Measurements from ENCODE around the gene LTBP1.

The LTBP1 gene

GRCh38 chr2:33071591-33071990, 124.8 kb downstream of the LTBP1 start:
- no peak for DNase-seq (ENCODE audit: low read depth in 1 of 2, low spot score in 1 of 2)

- no peak for DNase-seq (ENCODE audit: low read depth in 1 of 2, low spot score in 1 of 2)
Measured at GRCh38 chr2:33072614-33073013, 125.9 kb downstream of the LTBP1 start.

DNA sequence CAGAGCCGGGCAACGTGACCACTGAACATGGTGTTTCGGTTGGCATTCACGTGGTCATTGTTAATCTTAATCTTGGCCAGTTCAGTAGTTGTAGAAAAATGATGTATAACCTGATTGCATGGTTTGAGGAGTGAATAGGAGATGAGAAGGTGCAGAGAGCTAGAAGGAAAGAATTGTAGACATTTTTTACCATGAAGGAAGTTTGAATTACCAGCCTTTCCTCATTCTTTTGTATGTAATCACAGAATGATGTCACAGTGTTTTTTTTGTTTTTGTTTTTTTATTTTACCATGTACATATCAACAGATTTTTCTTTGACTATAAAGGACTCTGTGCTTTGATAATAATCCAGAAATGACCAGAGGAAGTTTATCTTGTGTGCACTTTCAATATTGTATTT, 126.3 kb downstream of the LTBP1 start:
- DNase-seq (ENCODE audit: low read depth in 1 of 2, low spot score in 1 of 2): no peak

DNA sequence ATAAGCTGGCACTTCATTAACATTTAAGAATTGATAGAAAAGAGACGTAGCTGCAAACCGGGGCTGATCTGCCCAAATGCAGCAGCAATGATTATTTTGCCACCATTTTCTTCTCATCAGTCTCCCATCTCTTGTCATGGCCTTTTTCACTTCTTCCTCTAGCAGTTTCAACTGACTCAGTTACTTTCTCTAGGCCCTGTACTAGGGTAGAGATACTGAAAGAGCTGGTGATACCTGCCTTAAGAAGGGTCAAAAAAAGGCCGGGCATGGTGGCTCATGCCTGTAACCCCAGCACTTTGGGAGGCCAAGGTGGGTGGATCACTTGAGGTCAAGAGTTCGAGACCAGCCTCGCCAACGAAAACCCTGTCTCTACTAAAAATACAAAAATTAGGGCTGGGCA, 127.4 kb downstream of the LTBP1 start:
- DNase-seq (ENCODE audit: low read depth in 1 of 2, low spot score in 1 of 2): no peak

- DNase-seq (ENCODE audit: low read depth in 1 of 2, low spot score in 1 of 2): no peak
Measured at GRCh38 chr2:33077311-33077710, 130.6 kb downstream of the LTBP1 start.

DNA sequence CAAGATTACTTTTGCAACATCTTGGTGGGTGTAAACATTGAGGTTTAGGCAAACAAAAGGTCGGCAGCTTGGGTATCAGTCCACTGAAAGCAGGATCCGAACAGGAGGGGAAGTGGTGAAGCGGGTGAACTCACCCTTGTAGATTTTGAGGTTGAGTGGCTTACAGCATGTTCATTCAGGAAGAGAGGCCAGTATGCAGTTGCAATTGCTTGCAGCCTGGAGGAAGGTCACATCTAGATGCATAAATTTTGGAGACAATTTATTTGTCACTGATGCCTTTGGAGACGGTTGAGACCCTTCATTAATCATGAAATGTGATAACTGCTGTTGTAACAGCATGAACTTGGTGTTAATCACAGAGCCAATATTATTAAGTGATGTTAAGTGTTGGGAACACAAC, 131.1 kb downstream of the LTBP1 start:
- DNase-seq (ENCODE audit: low read depth in 1 of 2, low spot score in 1 of 2): no peak

GRCh38 chr2:33081691-33082090, 134.9 kb downstream of the LTBP1 start:
- DNase-seq (ENCODE audit: low read depth in 1 of 2, low spot score in 1 of 2): no peak

GRCh38 chr2:33083699-33084387, 137.1 kb downstream of the LTBP1 start:
- DNase-seq (ENCODE audit: low read depth in 1 of 2, low spot score in 1 of 2): no peak

DNA sequence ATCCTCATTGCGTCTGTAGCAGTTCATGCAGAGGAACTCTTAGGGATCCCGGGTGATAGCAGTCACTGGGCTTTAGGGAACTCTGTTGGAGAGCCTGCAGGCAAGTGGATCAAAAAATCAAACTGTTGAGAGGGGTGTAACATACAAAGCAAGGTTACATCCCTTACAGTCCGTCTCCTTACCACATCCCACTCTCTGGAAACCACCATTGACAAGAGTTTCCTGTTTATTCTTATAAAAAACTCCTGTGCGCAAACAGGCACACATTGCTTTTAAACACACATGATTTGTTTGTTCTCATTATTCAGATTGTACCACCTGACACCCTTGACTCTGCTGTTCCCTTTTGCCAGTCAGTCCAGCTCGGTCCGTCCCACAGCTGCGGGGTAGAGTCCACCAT, 137.7 kb downstream of the LTBP1 start:
- DNase-seq (ENCODE audit: low read depth in 1 of 2, low spot score in 1 of 2): no peak

DNA sequence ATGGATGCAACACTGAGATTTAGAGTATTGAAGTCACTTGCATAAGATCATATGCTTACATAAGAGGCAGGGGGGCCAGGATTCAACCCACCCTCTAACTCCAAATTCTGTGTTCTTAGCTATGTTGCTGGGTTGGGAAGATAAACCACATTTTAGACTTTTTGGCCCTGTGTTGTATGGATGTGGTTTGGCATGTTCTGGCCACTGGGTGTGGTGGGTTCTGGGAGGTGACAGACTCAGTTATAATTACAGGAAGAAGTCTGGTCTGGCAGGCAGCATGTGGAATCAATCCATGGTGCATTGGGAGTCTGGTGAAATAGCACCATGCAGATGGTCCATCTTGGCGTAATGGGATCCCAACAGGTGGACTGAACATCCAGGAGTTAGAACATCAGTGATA, 138.9 kb downstream of the LTBP1 start:
- DNase-seq (ENCODE audit: low read depth in 1 of 2, low spot score in 1 of 2): no peak

- DNase-seq (ENCODE audit: low read depth in 1 of 2, low spot score in 1 of 2): no peak
Measured at GRCh38 chr2:33086400-33087015, 139.8 kb downstream of the LTBP1 start.

DNA sequence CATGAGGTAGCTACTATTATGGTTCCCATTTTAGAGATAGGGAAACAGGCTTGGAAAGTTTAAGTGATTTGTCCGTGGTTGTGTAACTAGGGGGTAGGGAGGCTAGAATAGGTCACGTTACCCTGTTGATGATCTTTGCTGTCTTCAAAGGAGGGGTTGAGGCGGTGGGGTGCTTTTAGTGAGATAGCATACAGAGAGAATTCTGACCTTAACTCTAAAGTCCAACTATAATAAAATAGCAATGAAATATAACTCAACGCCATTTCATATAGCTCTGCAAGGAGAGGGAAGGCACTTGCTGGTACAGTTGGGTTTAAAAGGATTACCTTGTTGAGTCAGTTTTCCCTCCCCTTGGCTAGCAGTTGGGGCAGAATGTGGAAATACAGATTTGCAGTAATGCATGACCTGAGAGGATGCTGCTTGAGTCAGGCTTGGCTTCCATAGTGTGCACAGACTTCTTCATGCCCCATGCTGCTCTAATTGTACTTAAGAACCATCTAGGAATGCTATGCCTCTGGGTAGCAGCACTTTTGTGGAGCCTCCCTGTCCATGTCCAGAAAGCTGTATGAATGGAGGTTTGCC, 143.9 kb downstream of the LTBP1 start:
- no peak for DNase-seq (ENCODE audit: low read depth in 1 of 2, low spot score in 1 of 2)

DNA sequence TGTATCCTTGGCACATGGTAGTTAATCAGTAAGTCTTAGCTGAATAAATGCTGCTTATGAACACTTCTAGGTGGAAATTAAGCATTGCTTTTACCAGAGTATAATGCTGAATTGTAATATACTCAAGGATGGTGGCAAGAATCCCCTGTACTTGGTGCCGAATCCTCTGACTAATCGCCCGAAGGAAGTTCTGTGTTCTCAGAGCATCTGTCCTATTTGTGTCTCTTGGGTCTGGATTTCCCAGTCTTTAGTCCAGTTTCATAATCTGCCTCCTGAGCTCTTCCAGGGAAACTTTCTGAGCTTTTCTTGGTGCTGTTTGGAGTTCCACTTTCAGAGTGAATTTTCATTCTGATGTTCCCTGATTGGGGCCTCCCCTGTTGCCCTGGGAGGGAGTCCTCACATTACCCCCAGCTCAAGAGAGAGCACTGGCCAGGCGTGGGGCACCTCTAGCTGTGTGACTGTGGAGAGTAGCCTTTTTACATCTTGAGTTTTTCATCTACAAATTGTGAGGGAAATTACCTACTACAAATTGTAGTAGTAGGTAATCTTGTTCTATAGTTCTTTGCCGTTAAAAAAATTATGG, 144.9 kb downstream of the LTBP1 start:
- no peak for DNase-seq (ENCODE audit: low read depth in 1 of 2, low spot score in 1 of 2)

DNA sequence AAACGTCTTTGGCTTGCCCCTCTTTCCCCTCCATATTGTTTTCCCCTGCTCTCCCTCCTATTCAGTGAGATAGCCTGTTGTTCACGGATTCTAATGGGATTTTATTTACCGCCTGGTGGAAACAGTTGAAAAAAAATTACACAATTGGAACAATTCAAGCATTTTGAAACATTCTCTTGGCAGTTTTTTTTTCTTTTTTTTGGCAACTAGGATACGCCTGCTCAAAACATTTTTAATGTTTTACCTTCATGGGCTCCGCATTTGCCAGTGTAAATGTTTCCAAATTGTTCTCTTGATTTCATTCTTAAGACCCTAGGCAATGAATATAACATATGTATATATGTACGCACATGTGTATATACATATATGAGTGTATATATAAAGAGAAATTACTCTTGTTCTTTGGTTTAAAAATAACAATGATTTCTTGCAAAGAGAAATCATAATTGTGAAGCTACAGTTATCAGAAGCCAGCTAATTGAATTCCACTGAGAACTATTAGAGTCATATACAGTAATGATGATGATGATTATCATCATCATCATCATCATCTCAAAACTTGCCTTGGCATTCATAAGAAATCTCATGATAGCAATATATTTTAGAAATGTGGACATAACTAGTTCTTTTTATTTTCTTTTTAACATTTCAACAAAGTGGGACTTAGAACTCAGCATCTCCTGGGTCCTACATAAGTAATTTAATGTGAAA, 146.7 kb downstream of the LTBP1 start:
- DNase-seq (ENCODE audit: low read depth in 1 of 2, low spot score in 1 of 2): no peak

- no peak for DNase-seq (ENCODE audit: low read depth in 1 of 2, low spot score in 1 of 2)
Measured at GRCh38 chr2:33094303-33094702, 147.6 kb downstream of the LTBP1 start.

GRCh38 chr2:33099989-33100388, 153.2 kb downstream of the LTBP1 start:
- no peak for DNase-seq (ENCODE audit: low read depth in 1 of 2, low spot score in 1 of 2)

DNA sequence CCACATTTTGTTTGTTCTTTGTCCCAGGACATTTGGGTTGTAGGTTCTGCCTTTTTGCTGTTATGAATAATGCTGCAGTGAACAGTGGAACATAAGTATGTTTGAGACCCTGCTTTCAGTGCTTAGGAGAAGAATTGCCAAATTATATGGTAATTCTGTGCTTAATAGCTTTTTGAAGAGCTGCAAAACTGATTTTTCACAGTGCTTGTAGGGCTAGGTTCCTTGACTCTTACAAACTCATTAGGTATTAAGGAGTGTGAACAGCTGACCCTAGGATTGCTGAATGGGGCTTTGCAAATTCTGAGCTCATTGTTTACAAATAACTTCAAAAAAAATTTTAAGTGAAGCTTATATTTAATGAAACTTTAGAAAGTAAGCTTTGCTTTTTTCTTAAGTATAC, 154.2 kb downstream of the LTBP1 start:
- no peak for DNase-seq (ENCODE audit: low read depth in 1 of 2, low spot score in 1 of 2)

DNA sequence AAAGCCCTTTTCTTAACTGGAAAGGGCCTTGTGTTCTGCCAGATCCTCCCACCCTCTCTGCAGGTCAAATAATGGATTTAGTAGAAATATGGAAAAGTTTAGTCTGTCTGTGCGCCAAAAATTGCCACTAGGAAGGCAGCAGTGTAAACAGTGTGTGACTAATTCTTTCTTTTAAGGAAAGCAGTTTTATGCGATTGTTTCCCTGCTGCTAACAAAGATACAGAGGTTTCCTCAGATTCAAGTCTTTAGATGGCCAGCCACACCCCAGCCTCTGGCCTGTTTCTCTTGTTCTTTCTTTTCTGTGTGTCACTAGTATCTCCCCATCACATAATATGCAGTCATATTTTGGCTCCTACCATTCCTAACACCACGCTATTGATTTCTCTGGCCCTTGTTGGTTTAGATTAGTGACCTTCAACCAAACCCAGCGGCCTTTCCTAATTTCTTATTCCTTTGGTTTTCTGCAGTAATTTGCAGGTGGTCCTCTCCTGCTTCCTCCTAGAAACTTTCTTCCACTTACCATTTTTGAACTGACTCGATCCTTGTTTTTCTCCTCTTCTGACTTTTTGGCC, 157.4 kb downstream of the LTBP1 start:
- DNase-seq (ENCODE audit: low read depth in 1 of 2, low spot score in 1 of 2): no peak

DNA sequence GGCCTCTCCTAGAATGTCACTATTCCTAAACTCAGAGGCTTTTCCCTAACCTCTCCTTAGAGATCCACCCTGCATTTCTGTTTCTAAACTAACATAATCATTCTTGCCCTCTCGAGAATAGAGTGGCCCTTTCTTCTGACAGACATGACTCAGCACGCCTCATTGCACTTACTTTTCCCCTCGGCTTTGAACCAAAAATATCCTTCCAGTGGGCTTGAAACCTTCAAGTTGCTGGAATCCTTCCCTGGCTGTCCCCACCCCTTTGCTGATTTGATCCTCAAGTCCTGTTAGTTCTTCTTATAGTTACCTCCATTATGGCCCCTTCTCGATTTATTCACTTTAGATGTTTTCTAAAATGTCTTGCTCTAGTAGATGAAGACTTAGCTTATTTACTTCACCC, 158.0 kb downstream of the LTBP1 start:
- no peak for DNase-seq (ENCODE audit: low read depth in 1 of 2, low spot score in 1 of 2)

DNA sequence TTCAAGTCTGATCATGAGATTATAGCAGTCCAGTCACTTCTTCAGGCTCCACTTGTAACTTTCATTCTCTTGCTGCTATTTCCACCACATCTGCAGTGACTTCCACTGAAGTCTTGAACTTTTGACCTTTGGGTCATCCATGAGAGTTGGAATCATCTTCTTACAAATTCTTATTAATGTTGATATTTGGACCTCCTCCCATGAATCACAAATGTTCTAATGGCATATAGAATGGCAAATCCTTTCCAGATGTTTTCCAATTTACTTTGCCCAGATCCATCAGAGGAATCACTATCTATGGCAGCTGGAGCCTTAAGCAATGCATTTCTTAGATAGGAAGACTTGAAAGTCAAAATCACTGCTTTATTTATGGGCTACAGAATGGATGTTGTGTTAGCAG, 159.4 kb downstream of the LTBP1 start:
- DNase-seq (ENCODE audit: low read depth in 1 of 2, low spot score in 1 of 2): no peak

- DNase-seq (ENCODE audit: low read depth in 1 of 2, low spot score in 1 of 2): no peak
Measured at GRCh38 chr2:33107690-33108482, 161.1 kb downstream of the LTBP1 start.
